Measurements from ENCODE around the gene ZNF496. TPM values are rescaled to one million over a fixed set of nuclear protein-coding genes. Genes with fewer than 3 reads are reported as not detected.

ZNF496 gene
- total and polyA plus RNA-seq, 2 of the 13 experiments (the other 11 are each of a cell fraction or from before 2014, with no cell fraction given) = 14.8 to 18.6 TPM

- TF ChIP-seq FLYWCH1 (CRISPR knock-in tag; IDR thresholded peaks at IDR 0.05) = 0 out of 2 replicates have a peak, but pooled peaks have one; percentile 51
- 0 out of 2 replicates have a peak, but pooled peaks have one; percentile 26 for TF ChIP-seq HOXA9 (CRISPR knock-in tag; IDR thresholded peaks at IDR 0.05; ENCODE audit: borderline replicate concordance)
- no peak for TF ChIP-seq ZNF816 (CRISPR knock-in tag; IDR thresholded peaks at IDR 0.05; ENCODE audit: borderline replicate concordance)
- TF ChIP-seq ZNF737 (CRISPR knock-in tag; IDR thresholded peaks at IDR 0.05; ENCODE audit: borderline replicate concordance) = no peak
- no peak for TF ChIP-seq KMT2B (CRISPR knock-in tag; IDR thresholded peaks at IDR 0.05)
- no peak for TF ChIP-seq HMG20A (CRISPR knock-in tag; IDR thresholded peaks at IDR 0.05; ENCODE audit: borderline replicate concordance)
- no peak for TF ChIP-seq ATM (IDR thresholded peaks at IDR 0.05; ENCODE audit: borderline replicate concordance)
- TF ChIP-seq JDP2 (CRISPR knock-in tag; IDR thresholded peaks at IDR 0.05; ENCODE audit: borderline replicate concordance) = no peak
- TF ChIP-seq, protein P1, sequence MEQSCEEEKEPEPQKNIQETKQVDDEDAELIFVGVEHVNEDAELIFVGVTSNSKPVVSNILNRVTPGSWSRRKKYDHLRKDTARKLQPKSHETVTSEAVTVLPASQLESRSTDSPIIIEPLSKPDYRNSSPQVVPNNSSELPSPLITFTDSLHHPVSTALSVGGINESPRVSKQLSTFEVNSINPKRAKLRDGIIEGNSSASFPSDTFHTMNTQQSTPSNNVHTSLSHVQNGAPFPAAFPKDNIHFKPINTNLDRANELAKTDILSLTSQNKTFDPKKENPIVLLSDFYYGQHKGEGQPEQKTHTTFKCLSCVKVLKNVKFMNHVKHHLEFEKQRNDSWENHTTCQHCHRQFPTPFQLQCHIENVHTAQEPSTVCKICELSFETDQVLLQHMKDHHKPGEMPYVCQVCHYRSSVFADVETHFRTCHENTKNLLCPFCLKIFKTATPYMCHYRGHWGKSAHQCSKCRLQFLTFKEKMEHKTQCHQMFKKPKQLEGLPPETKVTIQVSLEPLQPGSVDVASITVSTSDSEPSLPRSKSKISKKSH (CRISPR knock-in tag; IDR thresholded peaks at IDR 0.05; ENCODE audit: borderline replicate concordance) = 0 out of 2 replicates have a peak, but pooled peaks have one; percentile 41
- no peak for TF ChIP-seq FIP1L1 (IDR thresholded peaks at IDR 0.05; ENCODE audit: borderline replicate concordance, insufficient read depth, low read depth, low read length)
- 0 out of 2 replicates have a peak, but pooled peaks have one; percentile 47 for TF ChIP-seq GTF3A (CRISPR knock-in tag; conservative IDR thresholded peaks at IDR 0.05)
- peak; percentile 69 for TF ChIP-seq ZFY (CRISPR knock-in tag; IDR thresholded peaks at IDR 0.05)
- TF ChIP-seq PHB2 (IDR thresholded peaks at IDR 0.05; ENCODE audit: partially characterized antibody) = no peak
- 0 out of 2 replicates have a peak, but pooled peaks have one; percentile 31 for TF ChIP-seq KIAA2018 (CRISPR knock-in tag; IDR thresholded peaks at IDR 0.05; ENCODE audit: borderline replicate concordance)
- TF ChIP-seq MIXL1 (CRISPR knock-in tag; IDR thresholded peaks at IDR 0.05) = no peak
- TF ChIP-seq POLR2G (IDR thresholded peaks at IDR 0.05; ENCODE audit: low read depth, low read length) = peak; percentile 42; the same call in 1 of the 2 replicates
- no peak; the same call in 1 of the 2 replicates for TF ChIP-seq ZNF841 (CRISPR knock-in tag; IDR thresholded peaks at IDR 0.05; ENCODE audit: borderline replicate concordance)
- TF ChIP-seq, protein P2, sequence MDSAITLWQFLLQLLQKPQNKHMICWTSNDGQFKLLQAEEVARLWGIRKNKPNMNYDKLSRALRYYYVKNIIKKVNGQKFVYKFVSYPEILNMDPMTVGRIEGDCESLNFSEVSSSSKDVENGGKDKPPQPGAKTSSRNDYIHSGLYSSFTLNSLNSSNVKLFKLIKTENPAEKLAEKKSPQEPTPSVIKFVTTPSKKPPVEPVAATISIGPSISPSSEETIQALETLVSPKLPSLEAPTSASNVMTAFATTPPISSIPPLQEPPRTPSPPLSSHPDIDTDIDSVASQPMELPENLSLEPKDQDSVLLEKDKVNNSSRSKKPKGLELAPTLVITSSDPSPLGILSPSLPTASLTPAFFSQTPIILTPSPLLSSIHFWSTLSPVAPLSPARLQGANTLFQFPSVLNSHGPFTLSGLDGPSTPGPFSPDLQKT (CRISPR knock-in tag; IDR thresholded peaks at IDR 0.05; ENCODE audit: borderline replicate concordance) = no peak
Measured at GRCh38 chr1:247332215-247332622, 552 bp upstream of the ZNF496 start (continued).
